ENCODE measurements around the gene GPSM1. TPM values are rescaled to one million over a fixed set of nuclear protein-coding genes. Genes with fewer than 3 reads are reported as not detected.

The GPSM1 gene
- polyA plus RNA-seq, 1 of the 3 experiments (the other 2 are of a cell fraction): 26.7 TPM

DNA sequence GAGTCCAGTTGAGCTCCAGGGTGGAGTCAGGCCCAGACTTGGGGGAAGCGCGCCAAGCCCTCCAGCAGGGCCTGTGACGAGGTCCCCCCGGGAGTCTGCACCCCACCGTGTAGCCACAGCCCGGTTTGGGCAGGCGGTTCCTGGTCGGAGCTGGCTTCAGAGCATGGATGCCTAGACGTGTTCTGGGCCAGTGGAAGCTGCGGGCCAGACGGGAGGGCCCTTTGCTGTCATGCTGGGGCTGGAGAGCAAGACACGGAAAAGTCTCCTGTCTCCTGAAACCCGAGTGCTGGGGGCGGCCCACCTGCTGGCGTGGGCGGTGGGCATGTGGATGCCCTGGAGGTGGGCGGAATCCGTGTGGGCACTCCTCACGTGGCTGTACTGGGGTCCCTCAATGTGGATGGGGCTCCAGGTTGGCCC lies 1.9 kb downstream of the GPSM1 start (continued):
- TF ChIP-seq, protein P1, sequence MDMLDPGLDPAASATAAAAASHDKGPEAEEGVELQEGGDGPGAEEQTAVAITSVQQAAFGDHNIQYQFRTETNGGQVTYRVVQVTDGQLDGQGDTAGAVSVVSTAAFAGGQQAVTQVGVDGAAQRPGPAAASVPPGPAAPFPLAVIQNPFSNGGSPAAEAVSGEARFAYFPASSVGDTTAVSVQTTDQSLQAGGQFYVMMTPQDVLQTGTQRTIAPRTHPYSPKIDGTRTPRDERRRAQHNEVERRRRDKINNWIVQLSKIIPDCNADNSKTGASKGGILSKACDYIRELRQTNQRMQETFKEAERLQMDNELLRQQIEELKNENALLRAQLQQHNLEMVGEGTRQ (IDR thresholded peaks at IDR 0.05; ENCODE audit: borderline replicate concordance, low read depth, low read length): no peak

GRCh38 chr9:136329636-136330405 lies 2.5 kb downstream of the GPSM1 start:
- Histone ChIP-seq H3K27ac (ENCODE audit: low read depth in 2 of 2, low read length in 1 of 2) (no peak overlapping the region; a peak in 1 of 4 replicates), H3K79me2 (ENCODE audit: insufficient read depth) (peaks cover 52% of the 10 kb centered on the region), H3K9ac (peak overlapping the region; percentile 85; the same call in 1 of the 2 replicates), H3K9me3 (no peaks in the 10 kb centered on the region), H2AFZ (ENCODE audit: low read depth) (no peak overlapping the region), H3K4me3 (ENCODE audit: low read depth in 2 of 2, low read length in 1 of 2) (0 out of 4 replicates have a peak overlapping the region, but pooled peaks of 1 of the 2 experiments have one; percentile 84), H3K4me2 (peak overlapping the region; percentile 100; the same call in 1 of the 2 replicates), H4K20me1 (ENCODE audit: insufficient read depth) (peaks cover 45% of the 10 kb centered on the region), H3K27me3 (ENCODE audit: insufficient read depth) (no peaks in the 10 kb centered on the region), H3F3A (replicated peaks; ENCODE audit: insufficient read depth) (peaks cover 3% of the 10 kb centered on the region), H3K36me3 (replicated peaks in 1 of 2; ENCODE audit: control insufficient read depth in 1 of 2, insufficient read depth in 2 of 2, low read length in 1 of 2) (peaks cover 0 to 5% of the 10 kb centered on the region in 2 experiments), H3K9me2 (no peaks in the 10 kb centered on the region), H3K4me1 (ENCODE audit: control insufficient read depth in 1 of 2, insufficient read depth in 2 of 2, low read depth in 1 of 2, low read length in 1 of 2) (peaks cover 24 to 38% of the 10 kb centered on the region in 2 experiments)
- POLR2A ChIA-PET: interaction anchor here (2.1 kb wide), 1 partner anchor 33 kb away, joined by 11 read pairs; the partner anchor contains the start of gene DNLZ
- TF ChIP-seq RXRA (IDR thresholded peaks at IDR 0.05; ENCODE audit: borderline replicate concordance, low read depth): no peak
- TF ChIP-seq RCOR1 (IDR thresholded peaks at IDR 0.05; ENCODE audit: low read length): no peak
- TF ChIP-seq, protein P2, sequence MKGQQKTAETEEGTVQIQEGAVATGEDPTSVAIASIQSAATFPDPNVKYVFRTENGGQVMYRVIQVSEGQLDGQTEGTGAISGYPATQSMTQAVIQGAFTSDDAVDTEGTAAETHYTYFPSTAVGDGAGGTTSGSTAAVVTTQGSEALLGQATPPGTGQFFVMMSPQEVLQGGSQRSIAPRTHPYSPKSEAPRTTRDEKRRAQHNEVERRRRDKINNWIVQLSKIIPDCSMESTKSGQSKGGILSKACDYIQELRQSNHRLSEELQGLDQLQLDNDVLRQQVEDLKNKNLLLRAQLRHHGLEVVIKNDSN (IDR thresholded peaks at IDR 0.05; ENCODE audit: borderline replicate concordance, low read depth): no peak
- TF ChIP-seq MEF2A (IDR thresholded peaks at IDR 0.05; ENCODE audit: borderline replicate concordance, low read depth): no peak
- TF ChIP-seq GABPA (IDR thresholded peaks at IDR 0.05; ENCODE audit: low read depth): no peak
- no peak for TF ChIP-seq FOXM1 (IDR thresholded peaks at IDR 0.05; ENCODE audit: low read depth)
- no peak for TF ChIP-seq SIN3A (IDR thresholded peaks at IDR 0.05; ENCODE audit: borderline replicate concordance, low read depth, low read length)
- TF ChIP-seq FOSL2 (IDR thresholded peaks at IDR 0.05; ENCODE audit: borderline replicate concordance, low read depth): no peak
- no peak for TF ChIP-seq EP300 (IDR thresholded peaks at IDR 0.05; ENCODE audit: borderline replicate concordance in 1 of 2, low read depth in 1 of 2, low read length in 1 of 2)
- TF ChIP-seq TAF1 (IDR thresholded peaks at IDR 0.05; ENCODE audit: borderline replicate concordance, low read depth, low read length): no peak
- TF ChIP-seq MXI1 (IDR thresholded peaks at IDR 0.05; ENCODE audit: low read depth, low read length): no peak
- TF ChIP-seq, protein P1 (IDR thresholded peaks at IDR 0.05; ENCODE audit: borderline replicate concordance, low read depth, low read length): no peak
- no peak for DNase-seq
- CTCF ChIA-PET: interaction anchor here (0.7 to 8.1 kb wide), 5 partner anchors 8 to 43 kb away, joined by 3 to 60 read pairs (median 10); partner anchors contain the start of gene DNLZ
- whole genome bisulfite sequencing (ENCODE audit: low lambda C conversion rate): 94% methylated on average over 15 of the region's 23 CpGs

All from SK-N-SH (cell line).